Spleen (tissue), 11 donors: ENCODE measurements around the gene TMED6. TPM values are rescaled to one million over a fixed set of nuclear protein-coding genes. Genes with fewer than 3 reads are reported as not detected.

Experiments
- DNase-seq: peaks from one replicate; pipeline ENCODE4 v3.0.0-alpha.2; 2020
- H3K27ac ChIP-seq, 8 donors: fragments of 200-600 bp; sonication (generic) in 7 of 8; 1 replicate in 4 of 8; 2 replicates in 4 of 8; pipeline versions ENCODE4 v1.5.0 to v1.8.0; 2016 to 2021; ENCODE audit warnings: inconsistent platforms in 4 of 8, mild to moderate bottlenecking in 4 of 8, moderate library complexity in 1 of 8
- H3K27me3 ChIP-seq, 7 donors: fragments of 200-600 bp; sonication (generic) in 6 of 7; replicated peaks in 1 of 7; 1 replicate in 4 of 7; 2 replicates in 3 of 7; pipeline versions ENCODE4 v1.5.0 to v1.8.0; 2016 to 2021; ENCODE audit warnings: inconsistent platforms in 3 of 7, mild to moderate bottlenecking in 1 of 7
- H3K36me3 ChIP-seq, 6 donors: fragments of 200-600 bp; sonication (generic) in 5 of 6; 1 replicate in 4 of 6; 2 replicates in 2 of 6; pipeline versions ENCODE4 v1.5.0 to v1.8.0; 2016 to 2021; ENCODE audit warnings: inconsistent platforms in 2 of 6
- H3K4me1 ChIP-seq, 6 donors: fragments of 200-600 bp; sonication (generic) in 5 of 6; 1 replicate in 3 of 6; 2 replicates in 3 of 6; pipeline versions ENCODE4 v1.5.0 to v1.8.0; 2016 to 2021; ENCODE audit warnings: inconsistent platforms in 3 of 6
- H3K4me3 ChIP-seq, 8 donors: fragments of 200-600 bp; sonication (generic) in 7 of 8; 1 replicate in 4 of 8; 2 replicates in 4 of 8; pipeline versions ENCODE4 v1.5.0 to v1.8.0; 2016 to 2021; ENCODE audit warnings: inconsistent platforms in 4 of 8, mild to moderate bottlenecking in 4 of 8, moderate library complexity in 2 of 8
- H3K9me3 ChIP-seq, 8 donors: fragments of 200-600 bp; sonication (generic) in 7 of 8; 1 replicate in 4 of 8; 2 replicates in 4 of 8; pipeline versions ENCODE4 v1.5.0 to v1.8.0; 2016 to 2021; ENCODE audit warnings: inconsistent platforms in 4 of 8
- CTCF ChIP-seq, 11 experiments: fragments of 200-600 bp in 7 of 11; fragments of 450-650 bp in 4 of 11; sonication (generic) in 4 of 11; IDR thresholded peaks in 8 of 11; conservative IDR thresholded peaks in 3 of 11; 1 replicate in 7 of 11; 2 replicates in 4 of 11; pipeline versions ENCODE4 v1.4.0 to v1.8.0; 2016 to 2021; ENCODE audit warnings: antibody characterized with exemption in 11 of 11, inconsistent platforms in 4 of 11, mild to moderate bottlenecking in 1 of 11
- POLR2A ChIP-seq, 3 donors: fragments of 450-650 bp; IDR thresholded peaks; one replicate each; pipeline ENCODE4 v1.5.1; 2017; ENCODE audit warnings: antibody characterized with exemption in 3 of 3, mild to moderate bottlenecking in 1 of 3
- POLR2AphosphoS5 ChIP-seq, 3 donors: sonication (generic); formaldehyde crosslinking; IDR thresholded peaks; one replicate each; pipeline ENCODE4 v1.5.1; 2017; ENCODE audit warnings: antibody characterized with exemption in 3 of 3
- WGBS, 5 donors: extraction: QIAGEN DNeasy Blood & Tissue Kit in 3 of 5; methylation state at CpG; one replicate each; pipeline versions ENCODE4 v1.1.5 to v1.1.7; 2013 to 2018; 5-methylcytosine and 5-hydroxymethylcytosine counted together
- intact Hi-C: fragments of 100-400 bp; cut with DNase I; formaldehyde crosslinking; loops from one replicate; pipeline ENCODE4 v1.15.0; 2023; ENCODE audit warnings: low total_unique reads
- polyA plus RNA-seq, 3 donors: library from polyadenylated mRNA; stranded (reverse); fragments of 200-250 nt; gene quantifications; one replicate each; pipeline ENCODE4 v1.2.1, GENCODE V29; 2013
- total RNA-seq, 7 donors: library from RNA; depleted of rRNA in 3 of 7; stranded (reverse); fragments of >200 nt in 3 of 7; fragmentation: NEBNext Ultra II Directional in 4 of 7; extraction: Animal tissue kit (Norgen Biotek cat#: 25700) in 4 of 7; gene quantifications; one replicate each; pipeline versions ENCODE4 v1.1.0 to v1.2.1, GENCODE V29; 2016 to 2021
- donor health status: healthy with polysubstance abuse.
- donor health status: DM: no; HTN: no; CAD: no; lungs with moderate emphysema.
- donor health status: DM: no; HTN: no; CAD: no.
- donor health status: Bipolar disorder and iron deficiency.
- donor health status: healthy.
- donor health status: DM: no; HTN: no; CAD: no.
- donor health status: DM: yes; HTN: yes; CAD: no.

Gene TMED6
- total and polyA plus RNA-seq, 10 donors = 0.59 to 5.2 (median 1.3) TPM; not detected in 2

GRCh38 chr16:69318911-69319289, 32.7 kb downstream of the TMED6 start:
- Histone ChIP-seq H3K27ac (no peak overlapping the region), H3K4me1 (peaks cover 0 to 32% (median 6%) of the 10 kb centered on the region in 6 donors), H3K36me3 (peaks cover 25 to 100% (median 90%) of the 10 kb centered on the region in 6 donors), H3K9me3 (no peaks in the 10 kb centered on the region), H3K4me3 (no peak overlapping the region), H3K27me3 (no peaks in the 10 kb centered on the region)
- DNase-seq = no peak
- intact Hi-C loops = no loop called here
- WGBS, 5 donors = 81 to 91% (median 83%) methylated on average over 5 to 10 of the region's 10 CpGs
- TF ChIP-seq POLR2AphosphoS5 (IDR thresholded peaks at IDR 0.05) = peak in 1 of 3 donors; percentile 48
- TF ChIP-seq CTCF (IDR thresholded peaks at IDR 0.05 in 8 of 11, conservative IDR thresholded peaks at IDR 0.05 in 3 of 11) = no peak
- no peak for TF ChIP-seq POLR2A (IDR thresholded peaks at IDR 0.05)

- no peak for DNase-seq
- no peaks in the 10 kb centered on the region for H3K27me3 ChIP-seq
- TF ChIP-seq POLR2AphosphoS5 (IDR thresholded peaks at IDR 0.05) (no peak), CTCF (IDR thresholded peaks at IDR 0.05 in 8 of 11, conservative IDR thresholded peaks at IDR 0.05 in 3 of 11) (no peak), POLR2A (IDR thresholded peaks at IDR 0.05) (no peak)
- H3K4me3 ChIP-seq = no peak overlapping the region
- intact Hi-C loops = no loop called here
- WGBS, 5 donors = 95 to 97% (median 96%) methylated on average over 29 to 30 of the region's 30 CpGs
- H3K9me3 ChIP-seq = no peaks in the 10 kb centered on the region
- peaks cover 0 to 32% (median 9%) of the 10 kb centered on the region in 6 donors for H3K4me1 ChIP-seq
- peaks cover 25 to 100% (median 84%) of the 10 kb centered on the region in 6 donors for H3K36me3 ChIP-seq
- H3K27ac ChIP-seq = peak overlapping the region in 1 of 8 donors; percentile 4
These were observed 33.2 kb downstream of the TMED6 start for GRCh38 chr16:69318177-69318910.

- Histone ChIP-seq H3K4me1 (peaks cover 11 to 45% (median 26%) of the 10 kb centered on the region in 6 donors), H3K27me3 (no peaks in the 10 kb centered on the region), H3K36me3 (peaks cover 25 to 87% (median 67%) of the 10 kb centered on the region in 6 donors), H3K4me3 (no peak overlapping the region), H3K27ac (peak overlapping the region in 3 of 8 donors; percentile 15 to 58 (median 55)), H3K9me3 (no peaks in the 10 kb centered on the region)
- 92 to 98% (median 94%) methylated on average over 17 of the region's 17 CpGs for WGBS, 5 donors
- DNase-seq = no peak
- intact Hi-C loops = no loop called here
- TF ChIP-seq POLR2AphosphoS5 (IDR thresholded peaks at IDR 0.05) (peak in 1 of 3 donors; percentile 24), POLR2A (IDR thresholded peaks at IDR 0.05) (no peak)
These were observed 35.0 kb downstream of the TMED6 start for GRCh38 chr16:69316595-69317034.

GRCh38 chr16:69315486-69316311, 35.9 kb downstream of the TMED6 start:
- no peak overlapping the region for H3K4me3 ChIP-seq
- peaks cover 20 to 77% (median 58%) of the 10 kb centered on the region in 6 donors for H3K36me3 ChIP-seq
- TF ChIP-seq POLR2A (IDR thresholded peaks at IDR 0.05) (no peak), CTCF (IDR thresholded peaks at IDR 0.05 in 8 of 11, conservative IDR thresholded peaks at IDR 0.05 in 3 of 11) (no peak), POLR2AphosphoS5 (IDR thresholded peaks at IDR 0.05) (no peak)
- peaks cover 11 to 48% (median 27%) of the 10 kb centered on the region in 6 donors for H3K4me1 ChIP-seq
- 88 to 93% (median 89%) methylated on average over 29 to 30 of the region's 30 CpGs for WGBS, 5 donors
- peak overlapping the region in 1 of 8 donors; percentile 58 for H3K27ac ChIP-seq
- intact Hi-C loops = no loop called here
- H3K9me3 ChIP-seq = no peaks in the 10 kb centered on the region
- DNase-seq = no peak
- no peaks in the 10 kb centered on the region for H3K27me3 ChIP-seq
